Endothelial cell of umbilical vein (primary cell): Measurements from ENCODE around the gene SLC22A23. TPM values are rescaled to one million over a fixed set of nuclear protein-coding genes. Genes with fewer than 3 reads are reported as not detected.

Experiments
- BruUV-seq: library from RNA; stranded (reverse); fragments of 400-500 nt; replicated peaks from 2 replicates; lab custom pipeline; 2021; lab: Mats Ljungman, UMichigan
- CTCF ChIA-PET: fragments of 300-600, 350-600 bp; sonication (Branson Sonifier 250); formaldehyde crosslinking; loops from one replicate; lab custom pipeline; 2021; ENCODE audit warnings: antibody characterized with exemption, inconsistent platforms; lab: Charles Lee
- POLR2A ChIA-PET: fragments of 300-600, 350-600 bp; sonication (Branson Sonifier 250); formaldehyde crosslinking; loops from one replicate; lab custom pipeline; 2021; ENCODE audit warnings: antibody characterized with exemption, inconsistent platforms; lab: Charles Lee
- DNase-seq: peaks from one replicate; pipeline ENCODE4 v3.0.0-alpha.2; 2011; ENCODE audit warnings: low read depth, low spot score
- FAIRE-seq: peaks from 2 replicates; lab custom pipeline; 2011; peaks lifted over from hg19 to GRCh38; lab: Jason Lieb, UNC
- H2AFZ ChIP-seq: 2 replicates; pipeline ENCODE4 v1.6.0; 2012; ENCODE audit warnings: low read depth, low read length, control low read depth, inconsistent platforms
- H3K27ac ChIP-seq: 2 replicates; pipeline ENCODE4 v1.5.1; 2011; ENCODE audit warnings: low read depth, mild to moderate bottlenecking, control low read depth, low read length, moderate library complexity; ENCODE audit not compliant: insufficient read depth
- H3K27me3 ChIP-seq, 2 experiments: 2 replicates each; pipeline versions ENCODE4 v1.6.0 to v1.6.1; 2011; ENCODE audit warnings: low read length in 2 of 2, mixed read lengths in 1 of 2; ENCODE audit not compliant: control insufficient read depth in 2 of 2, insufficient read depth in 2 of 2
- H3K36me3 ChIP-seq, 2 experiments: 2 replicates in 1 of 2; 3 replicates in 1 of 2; pipeline ENCODE4 v1.5.1; 2011; ENCODE audit warnings: low read length in 2 of 2, mild to moderate bottlenecking in 1 of 2, moderate library complexity in 1 of 2; ENCODE audit not compliant: control insufficient read depth in 2 of 2, insufficient read depth in 2 of 2; ENCODE audit errors: extremely low read depth in 1 of 2
- H3K4me1 ChIP-seq: 3 replicates; pipeline ENCODE4 v1.5.1; 2011; ENCODE audit warnings: mild to moderate bottlenecking, low read length; ENCODE audit not compliant: control insufficient read depth, insufficient read depth; ENCODE audit errors: extremely low read depth
- H3K4me2 ChIP-seq: 2 replicates; pipeline ENCODE4 v1.6.1; 2011; ENCODE audit warnings: low read length, control low read depth, mixed read lengths; ENCODE audit not compliant: insufficient read depth
- H3K4me3 ChIP-seq, 3 experiments: fragments of 200-600 bp in 1 of 3; sonication (generic), shearing (Covaris generic) in 1 of 3; replicated peaks in 1 of 3; 2 replicates each; pipeline ENCODE4 v1.5.1; 2011 to 2016; ENCODE audit warnings: control low read depth in 3 of 3, low read length in 3 of 3, mild to moderate bottlenecking in 2 of 3, inconsistent platforms in 1 of 3, low read depth in 1 of 3, moderate library complexity in 1 of 3; ENCODE audit not compliant: insufficient read depth in 1 of 3
- H3K79me2 ChIP-seq: 2 replicates; pipeline ENCODE4 v1.6.0; 2012; ENCODE audit warnings: low read length, inconsistent platforms; ENCODE audit not compliant: control insufficient read depth, insufficient read depth
- H3K9ac ChIP-seq: replicated peaks from 2 replicates; pipeline ENCODE3; 2011; ENCODE audit warnings: low read length, control low read depth; ENCODE audit not compliant: insufficient read depth; ENCODE audit errors: extremely low read depth
- H3K9me1 ChIP-seq: replicated peaks from 3 replicates; pipeline ENCODE4 v1.6.0; 2011; ENCODE audit warnings: mild to moderate bottlenecking, low read length; ENCODE audit not compliant: control insufficient read depth, insufficient read depth; ENCODE audit errors: extremely low read depth
- H3K9me3 ChIP-seq: replicated peaks from 2 replicates; pipeline ENCODE4 v1.5.1; 2012; ENCODE audit warnings: low read length, inconsistent platforms; ENCODE audit not compliant: control insufficient read depth, insufficient read depth
- H4K20me1 ChIP-seq: replicated peaks from 2 replicates; pipeline ENCODE3; 2011; ENCODE audit warnings: mild to moderate bottlenecking, low read length; ENCODE audit not compliant: control insufficient read depth, insufficient read depth; ENCODE audit errors: extremely low read depth
- CTCF ChIP-seq, 2 donors: IDR thresholded peaks; 1 replicate in 1 of 2; 2 replicates in 1 of 2; pipeline ENCODE4 v1.5.1; 2011; ENCODE audit warnings: low read length in 2 of 2, mild to moderate bottlenecking in 2 of 2, moderate library complexity in 2 of 2, control low read depth in 1 of 2, inconsistent platforms in 1 of 2, low read depth in 1 of 2; ENCODE audit not compliant: insufficient read depth in 1 of 2; ENCODE audit errors: extremely low read depth in 1 of 2
- EZH2 ChIP-seq: IDR thresholded peaks from 2 replicates; pipeline ENCODE4 v1.6.1; 2012; ENCODE audit warnings: borderline replicate concordance, low read depth, mild to moderate bottlenecking, moderate library complexity, low read length, inconsistent platforms; ENCODE audit not compliant: severe bottlenecking
- FOS ChIP-seq: IDR thresholded peaks from 2 replicates; pipeline ENCODE4 v1.6.1; 2011; ENCODE audit warnings: mild to moderate bottlenecking, low read length, moderate library complexity, borderline replicate concordance; ENCODE audit not compliant: insufficient read depth
- GATA2 ChIP-seq: IDR thresholded peaks from 2 replicates; pipeline ENCODE4 v1.7.0; 2011; ENCODE audit warnings: low read depth, mild to moderate bottlenecking, moderate library complexity, mixed read lengths, low read length; ENCODE audit not compliant: insufficient read length, insufficient read depth
- JUN ChIP-seq: IDR thresholded peaks from 2 replicates; pipeline ENCODE4 v1.6.1; 2011; ENCODE audit warnings: borderline replicate concordance, low read depth; ENCODE audit not compliant: insufficient read length, insufficient read depth
- MAX ChIP-seq: IDR thresholded peaks from 2 replicates; pipeline ENCODE4 v1.6.1; 2011; ENCODE audit not compliant: insufficient read depth, insufficient read length
- MYC ChIP-seq: IDR thresholded peaks from one replicate; pipeline ENCODE4 v1.6.1; 2011; ENCODE audit warnings: mild to moderate bottlenecking, low read depth, low read length
- POLR2A ChIP-seq: IDR thresholded peaks from 2 replicates; pipeline ENCODE4 v1.6.1; 2012; ENCODE audit warnings: low read depth, mild to moderate bottlenecking, control low read depth, low read length
- POLR2AphosphoS5 ChIP-seq: IDR thresholded peaks from 2 replicates; pipeline ENCODE4 v1.6.1; 2012; ENCODE audit warnings: low read depth, mild to moderate bottlenecking, control low read depth, low read length, moderate library complexity; ENCODE audit not compliant: insufficient read depth
- dilution Hi-C: fragments of 300-500 bp; cut with MboI; formaldehyde crosslinking; loops from one replicate; pipeline ENCODE4 v1.15.0; 2019; ENCODE audit warnings: low sequenced_read_pairs; ENCODE audit not compliant: extremely low pct_ligation_motif_present
- intact Hi-C: fragments of 100-400 bp; cut with micrococcal nuclease; formaldehyde crosslinking; loops from one replicate; pipeline ENCODE4 v1.10.0; 2022
- polyA plus RNA-seq, 4 experiments: library from polyadenylated mRNA; depleted of rRNA in 3 of 4; stranded (reverse) in 3 of 4; unstranded in 1 of 4; fragments of >200 nt; gene quantifications; 2 replicates each; pipeline versions ENCODE4 v1.2.1 to v1.2.3, GENCODE V29; 2011 to 2012; ENCODE audit warnings: missing spikeins in 1 of 4
- total RNA-seq: library from RNA; stranded (reverse); gene quantifications from 2 replicates; pipeline ENCODE4 v1.2.3, GENCODE V29; 2021

Gene SLC22A23
- total and polyA plus RNA-seq, 2 donors (not counting 3 experiments of a cell fraction or from before 2014, with no cell fraction given), result 4.2 to 14.3 TPM

GRCh38 chr6:3228771-3229565, 227.9 kb downstream of the SLC22A23 start:
- Histone ChIP-seq H4K20me1 (no peaks in the 10 kb centered on the region), H3K36me3 (no peaks in the 10 kb centered on the region), H3K4me2 (peak overlapping the region; percentile 21), H3K27ac (no peak overlapping the region), H3K9ac (no peak overlapping the region), H3K79me2 (no peaks in the 10 kb centered on the region), H3K4me1 (peaks cover 23% of the 10 kb centered on the region), H3K9me1 (no peaks in the 10 kb centered on the region), H3K4me3 (no peak overlapping the region), H3K9me3 (no peaks in the 10 kb centered on the region), H2AFZ (no peak overlapping the region), H3K27me3 (peaks cover 64 to 85% of the 10 kb centered on the region in 2 experiments)
- intact Hi-C loops, result loop anchor here (5.0 kb wide), 1 partner anchor 442 kb away; no protein-coding TSS in a partner anchor
- ChIA-PET POLR2A (no interaction called here), CTCF (interaction anchor here (1.0 to 2.5 kb wide), 5 partner anchors 10 to 72 kb away, joined by 3 to 12 read pairs (median 4); partner anchors contain the start of gene TUBB2A)
- DNase-seq (no peak), FAIRE-seq (no peak)
- TF ChIP-seq MYC (no peak), EZH2 (peak; percentile 95)
- BruUV-seq, result no TSS peak
- dilution Hi-C loops, result no loop called here

- Histone ChIP-seq H3K4me3 (no peak overlapping the region), H3K9me1 (no peaks in the 10 kb centered on the region), H4K20me1 (no peaks in the 10 kb centered on the region), H3K27ac (no peak overlapping the region), H3K9me3 (no peaks in the 10 kb centered on the region), H3K4me1 (peaks cover 23% of the 10 kb centered on the region), H3K4me2 (no peak overlapping the region), H3K36me3 (no peaks in the 10 kb centered on the region), H3K27me3 (peaks cover 59 to 86% of the 10 kb centered on the region in 2 experiments), H3K79me2 (no peaks in the 10 kb centered on the region), H3K9ac (no peak overlapping the region), H2AFZ (no peak overlapping the region)
- CTCF ChIA-PET, result interaction anchor here (1.0 kb wide), 1 partner anchor 23 kb away, joined by 4 read pairs; no protein-coding TSS in a partner anchor
- TF ChIP-seq POLR2AphosphoS5 (no peak), FOS (no peak), CTCF (IDR thresholded peaks at IDR 0.05; ENCODE audit: extremely low read depth in 1 of 2, insufficient read depth in 1 of 2, low read depth in 1 of 2, low read length in 2 of 2) (no peak), POLR2A (no peak), JUN (no peak), MYC (no peak), GATA2 (no peak), MAX (no peak), EZH2 (no peak)
- no TSS peak for BruUV-seq
- POLR2A ChIA-PET, result no interaction called here
- DNase-seq, result no peak
- dilution Hi-C loops, result no loop called here
- intact Hi-C loops, result loop anchor here (5.0 kb wide), 1 partner anchor 441 kb away; no protein-coding TSS in a partner anchor
- no peak for FAIRE-seq
Measured at GRCh38 chr6:3228046-3228671, 228.7 kb downstream of the SLC22A23 start.
